Measurements from ENCODE around the gene DAD1. TPM values are rescaled to one million over a fixed set of nuclear protein-coding genes. Genes with fewer than 3 reads are reported as not detected.

Gene DAD1
- polyA plus RNA-seq, 1 of the 3 experiments (the other 2 are of a cell fraction) = 406 TPM

DNA sequence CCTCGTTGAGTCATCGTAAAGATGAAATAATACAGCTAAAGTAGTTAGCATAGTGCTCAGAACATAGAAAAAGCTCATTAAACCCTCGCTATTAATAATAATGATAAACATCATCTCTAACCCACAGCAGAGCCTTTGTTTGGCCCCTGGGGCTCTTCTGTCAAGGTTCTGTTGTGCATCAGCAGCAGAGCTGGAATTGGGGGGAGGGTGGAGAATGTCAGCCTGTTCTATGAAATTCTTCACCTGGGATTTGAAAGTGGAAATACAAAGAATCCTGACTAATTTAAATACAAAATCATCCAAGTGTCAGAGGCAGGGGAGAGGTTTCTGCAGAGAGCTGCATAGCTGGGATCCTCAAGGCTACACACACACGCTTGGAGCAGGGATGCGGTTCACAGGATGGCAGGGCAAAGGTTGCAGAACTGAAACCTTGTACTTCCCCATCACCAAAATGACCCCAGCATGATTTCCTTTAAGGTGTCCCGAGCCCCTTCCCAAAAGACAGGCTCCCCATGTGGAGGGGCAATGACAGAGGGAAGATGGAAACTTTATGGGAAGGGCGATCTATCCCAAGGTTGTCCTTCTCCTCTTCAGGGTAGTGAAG lies 71.8 kb downstream of the DAD1 start:
- H3K79me2 ChIP-seq (ENCODE audit: insufficient read depth) = no peaks in the 10 kb centered on the region
- H3K9ac ChIP-seq = no peak overlapping the region
- TF ChIP-seq, protein P1, sequence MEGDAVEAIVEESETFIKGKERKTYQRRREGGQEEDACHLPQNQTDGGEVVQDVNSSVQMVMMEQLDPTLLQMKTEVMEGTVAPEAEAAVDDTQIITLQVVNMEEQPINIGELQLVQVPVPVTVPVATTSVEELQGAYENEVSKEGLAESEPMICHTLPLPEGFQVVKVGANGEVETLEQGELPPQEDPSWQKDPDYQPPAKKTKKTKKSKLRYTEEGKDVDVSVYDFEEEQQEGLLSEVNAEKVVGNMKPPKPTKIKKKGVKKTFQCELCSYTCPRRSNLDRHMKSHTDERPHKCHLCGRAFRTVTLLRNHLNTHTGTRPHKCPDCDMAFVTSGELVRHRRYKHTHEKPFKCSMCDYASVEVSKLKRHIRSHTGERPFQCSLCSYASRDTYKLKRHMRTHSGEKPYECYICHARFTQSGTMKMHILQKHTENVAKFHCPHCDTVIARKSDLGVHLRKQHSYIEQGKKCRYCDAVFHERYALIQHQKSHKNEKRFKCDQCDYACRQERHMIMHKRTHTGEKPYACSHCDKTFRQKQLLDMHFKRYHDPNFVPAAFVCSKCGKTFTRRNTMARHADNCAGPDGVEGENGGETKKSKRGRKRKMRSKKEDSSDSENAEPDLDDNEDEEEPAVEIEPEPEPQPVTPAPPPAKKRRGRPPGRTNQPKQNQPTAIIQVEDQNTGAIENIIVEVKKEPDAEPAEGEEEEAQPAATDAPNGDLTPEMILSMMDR (IDR thresholded peaks at IDR 0.05) = no peak
- TF ChIP-seq JUND (IDR thresholded peaks at IDR 0.05) (no peak), FOXM1 (IDR thresholded peaks at IDR 0.05; ENCODE audit: low read depth) (no peak), NFIC (IDR thresholded peaks at IDR 0.05; ENCODE audit: borderline replicate concordance) (no peak), GABPA (IDR thresholded peaks at IDR 0.05; ENCODE audit: low read depth) (no peak), SIN3A (IDR thresholded peaks at IDR 0.05; ENCODE audit: borderline replicate concordance, low read depth, low read length) (no peak), TCF12 (IDR thresholded peaks at IDR 0.05) (no peak), FOSL2 (IDR thresholded peaks at IDR 0.05; ENCODE audit: borderline replicate concordance, low read depth) (no peak), RCOR1 (IDR thresholded peaks at IDR 0.05; ENCODE audit: low read length) (peak; percentile 80; the same call in 1 of the 2 replicates), EZH2phosphoT487 (IDR thresholded peaks at IDR 0.05; ENCODE audit: borderline replicate concordance, low read depth) (no peak), RFX5 (IDR thresholded peaks at IDR 0.05; ENCODE audit: low read length) (no peak), RXRA (IDR thresholded peaks at IDR 0.05; ENCODE audit: borderline replicate concordance, low read depth) (no peak), EP300 (IDR thresholded peaks at IDR 0.05; ENCODE audit: borderline replicate concordance in 1 of 2, low read depth in 1 of 2, low read length in 1 of 2) (peak in 1 of 2 experiments; percentile 80; a peak in 2 of 4 replicates), FOXJ3 (CRISPR knock-in tag; IDR thresholded peaks at IDR 0.05) (no peak), GATA2 (CRISPR knock-in tag; IDR thresholded peaks at IDR 0.05) (peak; percentile 62), TAF1 (IDR thresholded peaks at IDR 0.05; ENCODE audit: borderline replicate concordance, low read depth, low read length) (no peak), SMC3 (IDR thresholded peaks at IDR 0.05; ENCODE audit: low read depth, low read length) (no peak), CHD2 (IDR thresholded peaks at IDR 0.05; ENCODE audit: low read length, partially characterized antibody) (peak; percentile 45), MEF2A (IDR thresholded peaks at IDR 0.05; ENCODE audit: borderline replicate concordance, low read depth) (no peak), NRF1 (IDR thresholded peaks at IDR 0.05; ENCODE audit: low read depth, low read length) (no peak), ELF1 (IDR thresholded peaks at IDR 0.05) (no peak)
- TF ChIP-seq, protein P2, sequence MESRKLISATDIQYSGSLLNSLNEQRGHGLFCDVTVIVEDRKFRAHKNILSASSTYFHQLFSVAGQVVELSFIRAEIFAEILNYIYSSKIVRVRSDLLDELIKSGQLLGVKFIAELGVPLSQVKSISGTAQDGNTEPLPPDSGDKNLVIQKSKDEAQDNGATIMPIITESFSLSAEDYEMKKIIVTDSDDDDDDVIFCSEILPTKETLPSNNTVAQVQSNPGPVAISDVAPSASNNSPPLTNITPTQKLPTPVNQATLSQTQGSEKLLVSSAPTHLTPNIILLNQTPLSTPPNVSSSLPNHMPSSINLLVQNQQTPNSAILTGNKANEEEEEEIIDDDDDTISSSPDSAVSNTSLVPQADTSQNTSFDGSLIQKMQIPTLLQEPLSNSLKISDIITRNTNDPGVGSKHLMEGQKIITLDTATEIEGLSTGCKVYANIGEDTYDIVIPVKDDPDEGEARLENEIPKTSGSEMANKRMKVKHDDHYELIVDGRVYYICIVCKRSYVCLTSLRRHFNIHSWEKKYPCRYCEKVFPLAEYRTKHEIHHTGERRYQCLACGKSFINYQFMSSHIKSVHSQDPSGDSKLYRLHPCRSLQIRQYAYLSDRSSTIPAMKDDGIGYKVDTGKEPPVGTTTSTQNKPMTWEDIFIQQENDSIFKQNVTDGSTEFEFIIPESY (IDR thresholded peaks at IDR 0.05; ENCODE audit: borderline replicate concordance, low read depth) = no peak
- TF ChIP-seq, protein P3, sequence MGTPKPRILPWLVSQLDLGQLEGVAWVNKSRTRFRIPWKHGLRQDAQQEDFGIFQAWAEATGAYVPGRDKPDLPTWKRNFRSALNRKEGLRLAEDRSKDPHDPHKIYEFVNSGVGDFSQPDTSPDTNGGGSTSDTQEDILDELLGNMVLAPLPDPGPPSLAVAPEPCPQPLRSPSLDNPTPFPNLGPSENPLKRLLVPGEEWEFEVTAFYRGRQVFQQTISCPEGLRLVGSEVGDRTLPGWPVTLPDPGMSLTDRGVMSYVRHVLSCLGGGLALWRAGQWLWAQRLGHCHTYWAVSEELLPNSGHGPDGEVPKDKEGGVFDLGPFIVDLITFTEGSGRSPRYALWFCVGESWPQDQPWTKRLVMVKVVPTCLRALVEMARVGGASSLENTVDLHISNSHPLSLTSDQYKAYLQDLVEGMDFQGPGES (IDR thresholded peaks at IDR 0.05; ENCODE audit: low read depth, low read length) = no peak
- TF ChIP-seq, protein P4, sequence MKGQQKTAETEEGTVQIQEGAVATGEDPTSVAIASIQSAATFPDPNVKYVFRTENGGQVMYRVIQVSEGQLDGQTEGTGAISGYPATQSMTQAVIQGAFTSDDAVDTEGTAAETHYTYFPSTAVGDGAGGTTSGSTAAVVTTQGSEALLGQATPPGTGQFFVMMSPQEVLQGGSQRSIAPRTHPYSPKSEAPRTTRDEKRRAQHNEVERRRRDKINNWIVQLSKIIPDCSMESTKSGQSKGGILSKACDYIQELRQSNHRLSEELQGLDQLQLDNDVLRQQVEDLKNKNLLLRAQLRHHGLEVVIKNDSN (IDR thresholded peaks at IDR 0.05; ENCODE audit: borderline replicate concordance, low read depth) = no peak
- TF ChIP-seq, protein P5, sequence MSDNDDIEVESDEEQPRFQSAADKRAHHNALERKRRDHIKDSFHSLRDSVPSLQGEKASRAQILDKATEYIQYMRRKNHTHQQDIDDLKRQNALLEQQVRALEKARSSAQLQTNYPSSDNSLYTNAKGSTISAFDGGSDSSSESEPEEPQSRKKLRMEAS (IDR thresholded peaks at IDR 0.05; ENCODE audit: low read depth) = no peak
- TF ChIP-seq, protein P6, sequence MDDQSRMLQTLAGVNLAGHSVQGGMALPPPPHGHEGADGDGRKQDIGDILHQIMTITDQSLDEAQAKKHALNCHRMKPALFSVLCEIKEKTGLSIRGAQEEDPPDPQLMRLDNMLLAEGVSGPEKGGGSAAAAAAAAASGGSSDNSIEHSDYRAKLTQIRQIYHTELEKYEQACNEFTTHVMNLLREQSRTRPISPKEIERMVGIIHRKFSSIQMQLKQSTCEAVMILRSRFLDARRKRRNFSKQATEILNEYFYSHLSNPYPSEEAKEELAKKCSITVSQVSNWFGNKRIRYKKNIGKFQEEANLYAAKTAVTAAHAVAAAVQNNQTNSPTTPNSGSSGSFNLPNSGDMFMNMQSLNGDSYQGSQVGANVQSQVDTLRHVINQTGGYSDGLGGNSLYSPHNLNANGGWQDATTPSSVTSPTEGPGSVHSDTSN (IDR thresholded peaks at IDR 0.05) = no peak
- H3F3A ChIP-seq (replicated peaks; ENCODE audit: insufficient read depth) = no peaks in the 10 kb centered on the region
- H3K9me3 ChIP-seq = no peaks in the 10 kb centered on the region
- H4K20me1 ChIP-seq (ENCODE audit: insufficient read depth) = no peaks in the 10 kb centered on the region
- WGBS (ENCODE audit: low lambda C conversion rate) = 28% methylated on average over 7 of the region's 7 CpGs
- no peak overlapping the region for H3K4me3 ChIP-seq (ENCODE audit: low read depth in 2 of 2, low read length in 1 of 2)
- ChIA-PET POLR2A (no interaction called here), CTCF (interaction anchor here (1.6 kb wide), 1 partner anchor 40 kb away, joined by 5 read pairs; no protein-coding TSS in a partner anchor)
- H3K4me1 ChIP-seq (ENCODE audit: control insufficient read depth in 1 of 2, insufficient read depth in 2 of 2, low read depth in 1 of 2, low read length in 1 of 2) = peaks cover 10 to 20% of the 10 kb centered on the region in 2 experiments; a peak in 2 of 4 replicates
- peak; percentile 54 for DNase-seq
- no peaks in the 10 kb centered on the region for H3K36me3 ChIP-seq (replicated peaks in 1 of 2; ENCODE audit: control insufficient read depth in 1 of 2, insufficient read depth in 2 of 2, low read length in 1 of 2)
- no peak overlapping the region for H3K4me2 ChIP-seq
- H3K9me2 ChIP-seq = no peaks in the 10 kb centered on the region
- no peak overlapping the region for H3K27ac ChIP-seq (ENCODE audit: low read depth in 2 of 2, low read length in 1 of 2)
- H3K27me3 ChIP-seq (ENCODE audit: insufficient read depth) = peaks cover 24% of the 10 kb centered on the region
- no peak overlapping the region for H2AFZ ChIP-seq (ENCODE audit: low read depth)

All from SK-N-SH (cell line).